ENCODE data around the gene CRLF3. TPM values are rescaled to one million over a fixed set of nuclear protein-coding genes. Genes with fewer than 3 reads are reported as not detected.

Gene CRLF3, protein sequence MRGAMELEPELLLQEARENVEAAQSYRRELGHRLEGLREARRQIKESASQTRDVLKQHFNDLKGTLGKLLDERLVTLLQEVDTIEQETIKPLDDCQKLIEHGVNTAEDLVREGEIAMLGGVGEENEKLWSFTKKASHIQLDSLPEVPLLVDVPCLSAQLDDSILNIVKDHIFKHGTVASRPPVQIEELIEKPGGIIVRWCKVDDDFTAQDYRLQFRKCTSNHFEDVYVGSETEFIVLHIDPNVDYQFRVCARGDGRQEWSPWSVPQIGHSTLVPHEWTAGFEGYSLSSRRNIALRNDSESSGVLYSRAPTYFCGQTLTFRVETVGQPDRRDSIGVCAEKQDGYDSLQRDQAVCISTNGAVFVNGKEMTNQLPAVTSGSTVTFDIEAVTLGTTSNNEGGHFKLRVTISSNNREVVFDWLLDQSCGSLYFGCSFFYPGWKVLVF
- total RNA-seq (ENCODE audit: unreplicated experiment) = 23.8 TPM
- long read RNA-seq, transcript CRLF3-201 (8 exons, 2,957 nt) = major isoform, 17 of 19 reads
- long read RNA-seq, partial matches to known transcripts = 0 of 19 reads
- long read RNA-seq, other reads (novel, unspliced or antisense) = 2 of 19 reads

- TF ChIP-seq CTCF (IDR thresholded peaks at IDR 0.05; ENCODE audit: unreplicated experiment) = peak; percentile 42
- peaks cover 38% of the 10 kb centered on the region for H3K4me1 Mint-ChIP-seq (ENCODE audit: unreplicated experiment)
- no peaks in the 10 kb centered on the region for H3K9me3 Mint-ChIP-seq (ENCODE audit: unreplicated experiment)
- H3K27me3 Mint-ChIP-seq (ENCODE audit: unreplicated experiment) = peaks cover 7% of the 10 kb centered on the region
- peak within 1 kb of the TSS; percentile 95 for H3K4me3 Mint-ChIP-seq (ENCODE audit: unreplicated experiment)
- peak; percentile 94 for DNase-seq (ENCODE audit: low spot score)
- peak within 1 kb of the TSS; percentile 55 for H3K27ac Mint-ChIP-seq (ENCODE audit: unreplicated experiment)
- peaks cover 3% of the 10 kb centered on the region for H3K36me3 Mint-ChIP-seq (ENCODE audit: low read depth, unreplicated experiment)
Measured at GRCh38 chr17:30824356-30825145, at the start of gene CRLF3. CRLF3 (minus strand) TSS chr17:30824692; CDS start chr17:30824651, 41 bp downstream.

- no peaks in the 10 kb centered on the region for H3K4me1 Mint-ChIP-seq (ENCODE audit: unreplicated experiment)
- H3K4me3 Mint-ChIP-seq (ENCODE audit: unreplicated experiment) = no peak overlapping the region
- H3K9me3 Mint-ChIP-seq (ENCODE audit: unreplicated experiment) = no peaks in the 10 kb centered on the region
- peaks cover 5% of the 10 kb centered on the region for H3K36me3 Mint-ChIP-seq (ENCODE audit: low read depth, unreplicated experiment)
- no peak for TF ChIP-seq CTCF (IDR thresholded peaks at IDR 0.05; ENCODE audit: unreplicated experiment)
- H3K27ac Mint-ChIP-seq (ENCODE audit: unreplicated experiment) = no peak overlapping the region
- H3K27me3 Mint-ChIP-seq (ENCODE audit: unreplicated experiment) = no peaks in the 10 kb centered on the region
- DNase-seq (ENCODE audit: low spot score) = no peak
Measured at GRCh38 chr17:30869005-30869404, 44.5 kb upstream of the CRLF3 start.

DNA sequence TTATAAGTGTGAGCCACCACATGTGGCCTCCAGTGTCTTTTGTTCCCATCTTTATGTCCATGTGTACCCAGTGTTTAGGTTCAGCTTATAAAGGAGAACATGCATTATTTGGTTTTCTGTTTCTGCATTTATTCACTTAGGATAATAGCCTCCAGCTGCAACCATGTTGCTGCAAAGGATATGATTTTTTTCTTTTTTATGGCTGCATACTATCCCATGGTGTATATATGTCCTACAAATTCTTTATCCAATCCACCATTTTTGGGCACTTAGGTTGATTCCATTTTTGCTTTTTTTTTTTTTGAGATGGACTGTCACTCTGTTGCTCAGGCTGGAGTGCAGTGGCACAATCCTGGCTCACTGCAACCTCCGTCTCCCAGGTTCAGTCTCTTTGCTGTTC lies 40.1 kb upstream of the CRLF3 start:
- Mint-ChIP-seq H3K27ac (ENCODE audit: unreplicated experiment) (no peak overlapping the region), H3K4me1 (ENCODE audit: unreplicated experiment) (no peaks in the 10 kb centered on the region), H3K36me3 (ENCODE audit: low read depth, unreplicated experiment) (peaks cover 5% of the 10 kb centered on the region), H3K4me3 (ENCODE audit: unreplicated experiment) (no peak overlapping the region), H3K9me3 (ENCODE audit: unreplicated experiment) (no peaks in the 10 kb centered on the region), H3K27me3 (ENCODE audit: unreplicated experiment) (no peaks in the 10 kb centered on the region)
- DNase-seq (ENCODE audit: low spot score) = no peak
- no peak for TF ChIP-seq CTCF (IDR thresholded peaks at IDR 0.05; ENCODE audit: unreplicated experiment)

GRCh38 chr17:30858556-30859250 lies 34.2 kb upstream of the CRLF3 start:
- Mint-ChIP-seq H3K36me3 (ENCODE audit: low read depth, unreplicated experiment) (peaks cover 2% of the 10 kb centered on the region), H3K4me3 (ENCODE audit: unreplicated experiment) (no peak overlapping the region), H3K4me1 (ENCODE audit: unreplicated experiment) (no peaks in the 10 kb centered on the region), H3K27me3 (ENCODE audit: unreplicated experiment) (no peaks in the 10 kb centered on the region), H3K27ac (ENCODE audit: unreplicated experiment) (no peak overlapping the region), H3K9me3 (ENCODE audit: unreplicated experiment) (no peaks in the 10 kb centered on the region)
- no peak for TF ChIP-seq CTCF (IDR thresholded peaks at IDR 0.05; ENCODE audit: unreplicated experiment)
- DNase-seq (ENCODE audit: low spot score) = no peak

All from endothelial cell (in vitro differentiated cells).